ENCODE results near the gene MED29. TPM values are rescaled to one million over a fixed set of nuclear protein-coding genes. Genes with fewer than 3 reads are reported as not detected.
A peak's percentile ranks its signal among the peaks of the same experiment; 100 is the strongest.

Gene MED29
- total RNA-seq, 1 experiment from 2014 or later = 42.9 TPM

DNA sequence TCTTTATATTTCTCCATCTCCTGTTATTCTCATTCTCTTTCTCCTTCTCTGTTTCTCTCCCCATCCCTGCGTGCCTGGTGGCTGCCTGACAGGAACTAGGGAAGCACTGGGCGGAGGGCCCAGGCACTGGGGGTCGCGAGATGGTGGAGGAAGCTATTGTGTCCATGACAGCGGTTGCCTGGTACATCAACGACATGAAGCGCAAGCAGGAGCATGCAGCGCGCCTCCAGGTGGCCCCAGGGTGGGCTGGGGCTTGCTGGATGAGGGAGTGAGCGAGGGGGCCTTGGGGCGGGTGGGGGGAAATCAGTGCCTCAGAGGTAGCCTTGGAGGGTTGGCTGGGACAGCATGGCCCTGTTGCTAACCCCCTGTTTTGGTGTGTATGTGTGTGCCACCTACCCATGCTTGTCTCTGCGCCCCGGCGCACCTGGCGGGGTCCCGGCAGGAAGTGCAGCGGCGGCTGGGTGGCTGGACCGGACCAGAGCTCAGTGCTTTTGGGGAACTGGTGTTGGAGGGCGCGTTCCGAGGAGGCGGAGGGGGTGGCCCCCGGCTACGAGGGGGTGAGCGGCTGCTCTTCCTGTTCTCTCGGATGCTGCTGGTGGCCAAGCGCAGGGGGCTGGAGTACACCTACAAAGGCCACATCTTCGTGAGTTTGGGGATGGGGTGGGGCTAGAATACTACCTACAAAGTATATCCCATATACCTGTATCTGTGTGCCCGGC is 26.4 kb downstream of the MED29 start:
- DNase-seq (ENCODE audit: low spot score) = no peak
- TF ChIP-seq MXD4 (CRISPR knock-in tag; IDR thresholded peaks at IDR 0.05; ENCODE audit: borderline replicate concordance) (no peak), HMGA2 (CRISPR knock-in tag; IDR thresholded peaks at IDR 0.05) (no peak), FOXJ3 (CRISPR knock-in tag; IDR thresholded peaks at IDR 0.05; ENCODE audit: borderline replicate concordance) (no peak), PRRX2 (CRISPR knock-in tag; IDR thresholded peaks at IDR 0.05) (no peak), TCF7 (CRISPR knock-in tag; IDR thresholded peaks at IDR 0.05; ENCODE audit: low read depth) (no peak)
- TF ChIP-seq, protein P1, sequence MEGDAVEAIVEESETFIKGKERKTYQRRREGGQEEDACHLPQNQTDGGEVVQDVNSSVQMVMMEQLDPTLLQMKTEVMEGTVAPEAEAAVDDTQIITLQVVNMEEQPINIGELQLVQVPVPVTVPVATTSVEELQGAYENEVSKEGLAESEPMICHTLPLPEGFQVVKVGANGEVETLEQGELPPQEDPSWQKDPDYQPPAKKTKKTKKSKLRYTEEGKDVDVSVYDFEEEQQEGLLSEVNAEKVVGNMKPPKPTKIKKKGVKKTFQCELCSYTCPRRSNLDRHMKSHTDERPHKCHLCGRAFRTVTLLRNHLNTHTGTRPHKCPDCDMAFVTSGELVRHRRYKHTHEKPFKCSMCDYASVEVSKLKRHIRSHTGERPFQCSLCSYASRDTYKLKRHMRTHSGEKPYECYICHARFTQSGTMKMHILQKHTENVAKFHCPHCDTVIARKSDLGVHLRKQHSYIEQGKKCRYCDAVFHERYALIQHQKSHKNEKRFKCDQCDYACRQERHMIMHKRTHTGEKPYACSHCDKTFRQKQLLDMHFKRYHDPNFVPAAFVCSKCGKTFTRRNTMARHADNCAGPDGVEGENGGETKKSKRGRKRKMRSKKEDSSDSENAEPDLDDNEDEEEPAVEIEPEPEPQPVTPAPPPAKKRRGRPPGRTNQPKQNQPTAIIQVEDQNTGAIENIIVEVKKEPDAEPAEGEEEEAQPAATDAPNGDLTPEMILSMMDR (IDR thresholded peaks at IDR 0.05) = no peak
- TF ChIP-seq, protein P2, sequence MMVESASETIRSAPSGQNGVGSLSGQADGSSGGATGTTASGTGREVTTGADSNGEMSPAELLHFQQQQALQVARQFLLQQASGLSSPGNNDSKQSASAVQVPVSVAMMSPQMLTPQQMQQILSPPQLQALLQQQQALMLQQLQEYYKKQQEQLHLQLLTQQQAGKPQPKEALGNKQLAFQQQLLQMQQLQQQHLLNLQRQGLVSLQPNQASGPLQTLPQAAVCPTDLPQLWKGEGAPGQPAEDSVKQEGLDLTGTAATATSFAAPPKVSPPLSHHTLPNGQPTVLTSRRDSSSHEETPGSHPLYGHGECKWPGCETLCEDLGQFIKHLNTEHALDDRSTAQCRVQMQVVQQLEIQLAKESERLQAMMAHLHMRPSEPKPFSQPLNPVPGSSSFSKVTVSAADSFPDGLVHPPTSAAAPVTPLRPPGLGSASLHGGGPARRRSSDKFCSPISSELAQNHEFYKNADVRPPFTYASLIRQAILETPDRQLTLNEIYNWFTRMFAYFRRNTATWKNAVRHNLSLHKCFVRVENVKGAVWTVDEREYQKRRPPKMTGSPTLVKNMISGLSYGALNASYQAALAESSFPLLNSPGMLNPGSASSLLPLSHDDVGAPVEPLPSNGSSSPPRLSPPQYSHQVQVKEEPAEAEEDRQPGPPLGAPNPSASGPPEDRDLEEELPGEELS (CRISPR knock-in tag; IDR thresholded peaks at IDR 0.05) = no peak
- TF ChIP-seq, protein P3, sequence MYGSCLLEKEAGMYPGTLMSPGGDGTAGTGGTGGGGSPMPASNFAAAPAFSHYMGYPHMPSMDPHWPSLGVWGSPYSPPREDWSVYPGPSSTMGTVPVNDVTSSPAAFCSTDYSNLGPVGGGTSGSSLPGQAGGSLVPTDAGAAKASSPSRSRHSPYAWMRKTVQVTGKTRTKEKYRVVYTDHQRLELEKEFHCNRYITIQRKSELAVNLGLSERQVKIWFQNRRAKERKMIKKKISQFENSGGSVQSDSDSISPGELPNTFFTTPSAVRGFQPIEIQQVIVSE (CRISPR knock-in tag; IDR thresholded peaks at IDR 0.05; ENCODE audit: borderline replicate concordance) = no peak
- TF ChIP-seq, protein P4, sequence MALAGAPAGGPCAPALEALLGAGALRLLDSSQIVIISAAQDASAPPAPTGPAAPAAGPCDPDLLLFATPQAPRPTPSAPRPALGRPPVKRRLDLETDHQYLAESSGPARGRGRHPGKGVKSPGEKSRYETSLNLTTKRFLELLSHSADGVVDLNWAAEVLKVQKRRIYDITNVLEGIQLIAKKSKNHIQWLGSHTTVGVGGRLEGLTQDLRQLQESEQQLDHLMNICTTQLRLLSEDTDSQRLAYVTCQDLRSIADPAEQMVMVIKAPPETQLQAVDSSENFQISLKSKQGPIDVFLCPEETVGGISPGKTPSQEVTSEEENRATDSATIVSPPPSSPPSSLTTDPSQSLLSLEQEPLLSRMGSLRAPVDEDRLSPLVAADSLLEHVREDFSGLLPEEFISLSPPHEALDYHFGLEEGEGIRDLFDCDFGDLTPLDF (CRISPR knock-in tag; IDR thresholded peaks at IDR 0.05) = no peak
- TF ChIP-seq, protein P5, sequence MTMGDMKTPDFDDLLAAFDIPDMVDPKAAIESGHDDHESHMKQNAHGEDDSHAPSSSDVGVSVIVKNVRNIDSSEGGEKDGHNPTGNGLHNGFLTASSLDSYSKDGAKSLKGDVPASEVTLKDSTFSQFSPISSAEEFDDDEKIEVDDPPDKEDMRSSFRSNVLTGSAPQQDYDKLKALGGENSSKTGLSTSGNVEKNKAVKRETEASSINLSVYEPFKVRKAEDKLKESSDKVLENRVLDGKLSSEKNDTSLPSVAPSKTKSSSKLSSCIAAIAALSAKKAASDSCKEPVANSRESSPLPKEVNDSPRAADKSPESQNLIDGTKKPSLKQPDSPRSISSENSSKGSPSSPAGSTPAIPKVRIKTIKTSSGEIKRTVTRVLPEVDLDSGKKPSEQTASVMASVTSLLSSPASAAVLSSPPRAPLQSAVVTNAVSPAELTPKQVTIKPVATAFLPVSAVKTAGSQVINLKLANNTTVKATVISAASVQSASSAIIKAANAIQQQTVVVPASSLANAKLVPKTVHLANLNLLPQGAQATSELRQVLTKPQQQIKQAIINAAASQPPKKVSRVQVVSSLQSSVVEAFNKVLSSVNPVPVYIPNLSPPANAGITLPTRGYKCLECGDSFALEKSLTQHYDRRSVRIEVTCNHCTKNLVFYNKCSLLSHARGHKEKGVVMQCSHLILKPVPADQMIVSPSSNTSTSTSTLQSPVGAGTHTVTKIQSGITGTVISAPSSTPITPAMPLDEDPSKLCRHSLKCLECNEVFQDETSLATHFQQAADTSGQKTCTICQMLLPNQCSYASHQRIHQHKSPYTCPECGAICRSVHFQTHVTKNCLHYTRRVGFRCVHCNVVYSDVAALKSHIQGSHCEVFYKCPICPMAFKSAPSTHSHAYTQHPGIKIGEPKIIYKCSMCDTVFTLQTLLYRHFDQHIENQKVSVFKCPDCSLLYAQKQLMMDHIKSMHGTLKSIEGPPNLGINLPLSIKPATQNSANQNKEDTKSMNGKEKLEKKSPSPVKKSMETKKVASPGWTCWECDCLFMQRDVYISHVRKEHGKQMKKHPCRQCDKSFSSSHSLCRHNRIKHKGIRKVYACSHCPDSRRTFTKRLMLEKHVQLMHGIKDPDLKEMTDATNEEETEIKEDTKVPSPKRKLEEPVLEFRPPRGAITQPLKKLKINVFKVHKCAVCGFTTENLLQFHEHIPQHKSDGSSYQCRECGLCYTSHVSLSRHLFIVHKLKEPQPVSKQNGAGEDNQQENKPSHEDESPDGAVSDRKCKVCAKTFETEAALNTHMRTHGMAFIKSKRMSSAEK (CRISPR knock-in tag; IDR thresholded peaks at IDR 0.05; ENCODE audit: borderline replicate concordance) = no peak
- TF ChIP-seq, protein P6, sequence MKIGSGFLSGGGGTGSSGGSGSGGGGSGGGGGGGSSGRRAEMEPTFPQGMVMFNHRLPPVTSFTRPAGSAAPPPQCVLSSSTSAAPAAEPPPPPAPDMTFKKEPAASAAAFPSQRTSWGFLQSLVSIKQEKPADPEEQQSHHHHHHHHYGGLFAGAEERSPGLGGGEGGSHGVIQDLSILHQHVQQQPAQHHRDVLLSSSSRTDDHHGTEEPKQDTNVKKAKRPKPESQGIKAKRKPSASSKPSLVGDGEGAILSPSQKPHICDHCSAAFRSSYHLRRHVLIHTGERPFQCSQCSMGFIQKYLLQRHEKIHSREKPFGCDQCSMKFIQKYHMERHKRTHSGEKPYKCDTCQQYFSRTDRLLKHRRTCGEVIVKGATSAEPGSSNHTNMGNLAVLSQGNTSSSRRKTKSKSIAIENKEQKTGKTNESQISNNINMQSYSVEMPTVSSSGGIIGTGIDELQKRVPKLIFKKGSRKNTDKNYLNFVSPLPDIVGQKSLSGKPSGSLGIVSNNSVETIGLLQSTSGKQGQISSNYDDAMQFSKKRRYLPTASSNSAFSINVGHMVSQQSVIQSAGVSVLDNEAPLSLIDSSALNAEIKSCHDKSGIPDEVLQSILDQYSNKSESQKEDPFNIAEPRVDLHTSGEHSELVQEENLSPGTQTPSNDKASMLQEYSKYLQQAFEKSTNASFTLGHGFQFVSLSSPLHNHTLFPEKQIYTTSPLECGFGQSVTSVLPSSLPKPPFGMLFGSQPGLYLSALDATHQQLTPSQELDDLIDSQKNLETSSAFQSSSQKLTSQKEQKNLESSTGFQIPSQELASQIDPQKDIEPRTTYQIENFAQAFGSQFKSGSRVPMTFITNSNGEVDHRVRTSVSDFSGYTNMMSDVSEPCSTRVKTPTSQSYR (CRISPR knock-in tag; IDR thresholded peaks at IDR 0.05) = no peak
- TF ChIP-seq, protein P7, sequence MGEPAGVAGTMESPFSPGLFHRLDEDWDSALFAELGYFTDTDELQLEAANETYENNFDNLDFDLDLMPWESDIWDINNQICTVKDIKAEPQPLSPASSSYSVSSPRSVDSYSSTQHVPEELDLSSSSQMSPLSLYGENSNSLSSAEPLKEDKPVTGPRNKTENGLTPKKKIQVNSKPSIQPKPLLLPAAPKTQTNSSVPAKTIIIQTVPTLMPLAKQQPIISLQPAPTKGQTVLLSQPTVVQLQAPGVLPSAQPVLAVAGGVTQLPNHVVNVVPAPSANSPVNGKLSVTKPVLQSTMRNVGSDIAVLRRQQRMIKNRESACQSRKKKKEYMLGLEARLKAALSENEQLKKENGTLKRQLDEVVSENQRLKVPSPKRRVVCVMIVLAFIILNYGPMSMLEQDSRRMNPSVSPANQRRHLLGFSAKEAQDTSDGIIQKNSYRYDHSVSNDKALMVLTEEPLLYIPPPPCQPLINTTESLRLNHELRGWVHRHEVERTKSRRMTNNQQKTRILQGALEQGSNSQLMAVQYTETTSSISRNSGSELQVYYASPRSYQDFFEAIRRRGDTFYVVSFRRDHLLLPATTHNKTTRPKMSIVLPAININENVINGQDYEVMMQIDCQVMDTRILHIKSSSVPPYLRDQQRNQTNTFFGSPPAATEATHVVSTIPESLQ (CRISPR knock-in tag; IDR thresholded peaks at IDR 0.05) = no peak
- TF ChIP-seq, protein P8, sequence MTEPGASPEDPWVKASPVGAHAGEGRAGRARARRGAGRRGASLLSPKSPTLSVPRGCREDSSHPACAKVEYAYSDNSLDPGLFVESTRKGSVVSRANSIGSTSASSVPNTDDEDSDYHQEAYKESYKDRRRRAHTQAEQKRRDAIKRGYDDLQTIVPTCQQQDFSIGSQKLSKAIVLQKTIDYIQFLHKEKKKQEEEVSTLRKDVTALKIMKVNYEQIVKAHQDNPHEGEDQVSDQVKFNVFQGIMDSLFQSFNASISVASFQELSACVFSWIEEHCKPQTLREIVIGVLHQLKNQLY (CRISPR knock-in tag; IDR thresholded peaks at IDR 0.05) = no peak
- peaks cover 18% of the 10 kb centered on the region for H3K4me1 Mint-ChIP-seq
- ChIA-PET POLR2A (no interaction called here), CTCF (interaction anchor here (0.7 kb wide), 1 partner anchor 57 kb away, joined by 3 read pairs; no protein-coding TSS in a partner anchor)
- H3K27me3 Mint-ChIP-seq (ENCODE audit: low read depth) = no peaks in the 10 kb centered on the region
- H3K9me3 Mint-ChIP-seq = no peaks in the 10 kb centered on the region
- H3K4me3 Mint-ChIP-seq = no peak overlapping the region
- peak overlapping the region; percentile 91; the same call in 1 of the 2 replicates for H3K27ac Mint-ChIP-seq
- H3K36me3 Mint-ChIP-seq = peaks cover 23% of the 10 kb centered on the region
- ATAC-seq = no peak

Measured in WTC11 (cell line).